GM12872 (cell line): ENCODE data around the gene LANCL2.

Experiments used
- CTCF ChIP-seq: IDR thresholded peaks from 3 replicates; pipeline ENCODE4 v1.5.1; 2011; ENCODE audit warnings: low read depth, mild to moderate bottlenecking, low read length, moderate library complexity; ENCODE audit not compliant: insufficient read depth

The LANCL2 gene

GRCh38 chr7:55387062-55387965 is 22.2 kb downstream of the LANCL2 start:
- TF ChIP-seq CTCF: no peak

- no peak for TF ChIP-seq CTCF
These were observed 31.2 kb downstream of the LANCL2 start for GRCh38 chr7:55396233-55396785.

DNA sequence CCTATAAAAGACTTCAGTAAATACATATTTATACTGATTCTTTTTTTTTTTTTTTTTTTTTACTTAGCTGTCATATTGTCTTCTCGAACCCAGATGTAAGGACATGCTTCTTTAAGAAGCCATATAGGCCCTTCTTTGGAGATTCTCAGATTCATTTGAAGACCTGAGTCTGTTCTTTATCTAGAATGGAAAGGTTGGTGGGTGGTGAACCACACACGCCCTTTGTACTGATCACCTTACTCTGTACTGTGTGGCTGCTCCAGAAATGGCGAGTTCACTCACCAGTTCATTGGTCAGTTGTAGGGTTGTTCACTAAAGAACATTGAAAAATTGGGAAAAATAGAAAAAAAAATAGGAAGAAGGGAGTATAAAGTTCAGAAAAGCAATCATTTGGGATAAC is 32.5 kb downstream of the LANCL2 start:
- TF ChIP-seq CTCF: no peak

DNA sequence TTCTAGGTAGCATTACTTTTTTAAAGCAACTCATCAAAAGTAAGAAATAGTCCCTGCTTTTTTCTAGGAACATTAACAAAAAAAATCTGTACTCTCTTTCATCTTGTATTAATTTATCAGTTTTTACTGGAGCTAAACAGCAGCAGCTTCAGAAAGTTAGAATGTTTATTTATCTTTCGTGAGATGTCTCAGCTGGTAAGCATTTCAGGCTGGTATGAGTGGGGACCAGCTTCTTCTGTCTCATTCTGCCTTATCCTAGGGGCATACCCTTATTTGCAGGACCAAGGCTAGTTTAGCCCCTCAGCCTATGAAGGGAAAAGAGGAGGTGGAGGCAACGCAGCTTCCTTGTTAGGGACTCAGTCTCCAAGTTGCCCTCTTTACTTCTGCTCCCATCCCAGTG is 35.1 kb downstream of the LANCL2 start:
- no peak for TF ChIP-seq CTCF

DNA sequence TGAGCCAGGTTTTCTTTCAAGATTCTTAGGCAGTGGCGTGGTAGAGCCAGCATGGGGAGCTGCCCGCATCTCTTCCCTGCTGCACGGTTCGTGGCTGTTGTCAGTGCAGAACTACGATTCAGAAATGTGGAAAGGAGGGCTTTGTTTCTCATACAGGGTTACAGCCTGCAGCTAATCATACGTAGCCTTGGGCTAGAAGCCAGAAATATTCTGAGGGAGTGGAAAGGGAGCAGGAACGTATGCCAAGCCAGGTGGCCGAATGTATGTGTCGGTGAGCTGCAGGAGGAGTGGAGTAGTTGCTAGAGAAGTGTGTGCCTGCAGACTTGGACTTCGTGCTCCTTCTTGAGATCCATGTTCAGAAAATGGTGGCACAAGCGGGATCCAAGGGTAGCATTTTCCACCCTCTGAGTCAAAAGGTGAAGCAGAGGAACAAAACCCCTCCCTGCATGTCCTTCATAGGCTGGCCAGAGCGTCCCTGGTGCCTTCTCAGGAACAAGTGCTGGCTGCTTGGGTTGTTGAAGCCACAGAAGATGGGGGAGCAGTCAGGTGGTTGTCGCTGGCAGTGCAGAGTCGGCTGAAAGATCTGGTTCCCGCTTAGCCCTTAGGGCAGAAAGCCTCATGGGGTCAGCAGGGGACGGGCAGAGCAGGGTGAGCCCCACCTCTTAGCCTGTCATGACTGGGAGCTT is 40.9 kb downstream of the LANCL2 start:
- no peak for TF ChIP-seq CTCF

GRCh38 chr7:55409482-55410225 is 44.5 kb downstream of the LANCL2 start:
- 0 out of 3 replicates have a peak, but pooled peaks have one; percentile 10 for TF ChIP-seq CTCF
